ENCODE results near the gene TMC3. TPM values are rescaled to one million over a fixed set of nuclear protein-coding genes. Genes with fewer than 3 reads are reported as not detected.

Gene TMC3
- total and polyA plus RNA-seq, 4 donors = 0.03 TPM; not detected in 3

- H3K36me3 ChIP-seq (ENCODE audit: control insufficient read depth in 4 of 4, insufficient read depth in 4 of 4, low read length in 4 of 4) = peaks cover 0 to 26% (median 15%) of the 10 kb centered on the region in 4 donors
Observed at GRCh38 chr15:81312790-81313543, 61.0 kb downstream of the TMC3 start.

DNA sequence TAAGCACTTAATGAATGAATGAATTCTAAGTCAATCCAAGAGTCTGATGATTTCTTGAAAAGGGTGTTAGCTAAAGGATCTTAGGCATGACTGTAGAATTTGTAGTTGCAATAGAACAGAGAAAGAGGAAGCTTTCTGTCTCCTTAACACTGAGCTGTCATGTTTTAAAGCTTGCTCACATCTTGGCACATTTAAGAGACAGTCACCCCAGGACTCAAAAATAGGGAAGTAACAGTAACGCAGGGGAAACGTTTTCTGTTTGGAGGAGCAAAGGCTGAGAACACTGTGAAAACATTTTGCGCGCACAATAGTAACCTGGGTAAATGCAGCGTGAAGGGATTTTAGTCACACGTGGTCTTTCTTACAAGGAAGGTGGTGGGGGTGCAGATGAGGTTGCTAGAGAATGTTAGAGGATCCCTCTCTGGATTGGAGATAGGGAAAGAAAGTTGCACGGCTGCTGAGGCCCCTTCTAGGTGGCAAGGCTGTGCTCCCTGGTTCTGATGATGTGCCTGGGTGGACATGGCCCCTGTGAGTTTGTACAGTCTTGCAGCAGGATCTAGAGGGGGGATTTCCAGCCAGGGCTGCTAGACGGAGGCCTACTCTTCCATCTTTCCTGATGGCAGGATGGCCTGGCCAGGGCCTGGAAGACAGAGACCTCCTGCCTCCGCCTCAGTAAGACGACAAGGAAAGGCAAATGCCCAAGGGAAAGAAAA lies 62.1 kb downstream of the TMC3 start:
- Histone ChIP-seq H3K4me1 (ENCODE audit: control insufficient read depth in 5 of 5, insufficient read depth in 5 of 5, low read length in 5 of 5) (peaks cover 0 to 9% (median 4%) of the 10 kb centered on the region in 5 donors), H3K27ac (ENCODE audit: low read depth in 1 of 2, low read length in 1 of 2) (peak overlapping the region; percentile 34 to 89), H3K9ac (ENCODE audit: insufficient read depth in 1 of 2, low read length in 2 of 2) (no peak overlapping the region), H3K27me3 (ENCODE audit: control insufficient read depth in 3 of 3, insufficient read depth in 3 of 3, low read length in 2 of 3) (no peaks in the 10 kb centered on the region), H3K4me3 (no peak overlapping the region), H3K9me3 (ENCODE audit: control insufficient read depth in 4 of 4, insufficient read depth in 3 of 4, low read length in 3 of 4) (peaks cover 0 to 2% (median 0%) of the 10 kb centered on the region in 4 donors), H3K36me3 (ENCODE audit: control insufficient read depth in 4 of 4, insufficient read depth in 4 of 4, low read length in 4 of 4) (peaks cover 0 to 22% (median 15%) of the 10 kb centered on the region in 4 donors)
- no peak for DNase-seq
- peak; percentile 42 for ATAC-seq (ENCODE audit: insufficient read depth, low FRiP score)
- 39 to 74% methylated on average over 10 of the region's 10 CpGs for WGBS, 2 donors
- TF ChIP-seq, protein P1, sequence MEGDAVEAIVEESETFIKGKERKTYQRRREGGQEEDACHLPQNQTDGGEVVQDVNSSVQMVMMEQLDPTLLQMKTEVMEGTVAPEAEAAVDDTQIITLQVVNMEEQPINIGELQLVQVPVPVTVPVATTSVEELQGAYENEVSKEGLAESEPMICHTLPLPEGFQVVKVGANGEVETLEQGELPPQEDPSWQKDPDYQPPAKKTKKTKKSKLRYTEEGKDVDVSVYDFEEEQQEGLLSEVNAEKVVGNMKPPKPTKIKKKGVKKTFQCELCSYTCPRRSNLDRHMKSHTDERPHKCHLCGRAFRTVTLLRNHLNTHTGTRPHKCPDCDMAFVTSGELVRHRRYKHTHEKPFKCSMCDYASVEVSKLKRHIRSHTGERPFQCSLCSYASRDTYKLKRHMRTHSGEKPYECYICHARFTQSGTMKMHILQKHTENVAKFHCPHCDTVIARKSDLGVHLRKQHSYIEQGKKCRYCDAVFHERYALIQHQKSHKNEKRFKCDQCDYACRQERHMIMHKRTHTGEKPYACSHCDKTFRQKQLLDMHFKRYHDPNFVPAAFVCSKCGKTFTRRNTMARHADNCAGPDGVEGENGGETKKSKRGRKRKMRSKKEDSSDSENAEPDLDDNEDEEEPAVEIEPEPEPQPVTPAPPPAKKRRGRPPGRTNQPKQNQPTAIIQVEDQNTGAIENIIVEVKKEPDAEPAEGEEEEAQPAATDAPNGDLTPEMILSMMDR (IDR thresholded peaks at IDR 0.05; ENCODE audit: control extremely low read depth, extremely low read depth) = no peak

More at GRCh38 chr15:81312790-81313543, 61.0 kb downstream of the TMC3 start:
- 72 to 73% methylated on average over 22 of the region's 22 CpGs for whole genome bisulfite sequencing, 2 donors
- Histone ChIP-seq H3K4me1 (ENCODE audit: control insufficient read depth in 5 of 5, insufficient read depth in 5 of 5, low read length in 5 of 5) (peaks cover 0 to 9% (median 4%) of the 10 kb centered on the region in 5 donors), H3K9ac (ENCODE audit: insufficient read depth in 1 of 2, low read length in 2 of 2) (no peak overlapping the region), H3K4me3 (no peak overlapping the region), H3K27ac (ENCODE audit: low read depth in 1 of 2, low read length in 1 of 2) (peak overlapping the region in 1 of 2 donors; percentile 34), H3K27me3 (ENCODE audit: control insufficient read depth in 3 of 3, insufficient read depth in 3 of 3, low read length in 2 of 3) (no peaks in the 10 kb centered on the region), H3K9me3 (ENCODE audit: control insufficient read depth in 4 of 4, insufficient read depth in 3 of 4, low read length in 3 of 4) (peaks cover 0 to 2% (median 0%) of the 10 kb centered on the region in 4 donors)
- TF ChIP-seq, protein P1 (IDR thresholded peaks at IDR 0.05; ENCODE audit: control extremely low read depth, extremely low read depth) = no peak
- DNase-seq (peak; percentile 66 to 91 (median 85)), ATAC-seq (ENCODE audit: insufficient read depth, low FRiP score) (peak; percentile 66)

DNA sequence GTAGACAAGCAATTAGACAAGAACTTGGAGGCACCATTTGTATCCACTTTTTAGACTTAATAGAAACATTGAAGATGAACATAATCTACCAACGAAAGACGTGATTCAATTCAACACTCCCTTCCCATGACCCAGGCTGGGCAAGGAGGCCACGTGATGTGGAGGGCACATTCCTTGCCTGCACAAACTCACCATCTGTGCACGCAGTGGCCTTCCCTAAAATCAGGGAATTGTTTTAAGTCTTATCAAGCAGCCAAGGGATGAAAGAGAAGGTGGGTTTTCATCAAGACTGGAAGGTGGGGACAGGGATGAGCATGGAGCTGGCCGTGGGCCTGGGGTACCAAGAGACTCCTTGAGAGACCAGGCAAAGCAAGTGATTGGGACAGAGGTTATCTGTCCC lies 63.5 kb downstream of the TMC3 start:
- H3K4me1 ChIP-seq (ENCODE audit: control insufficient read depth in 5 of 5, insufficient read depth in 5 of 5, low read length in 5 of 5) = peaks cover 0 to 9% (median 4%) of the 10 kb centered on the region in 5 donors
- H3K36me3 ChIP-seq (ENCODE audit: control insufficient read depth in 4 of 4, insufficient read depth in 4 of 4, low read length in 4 of 4) = peaks cover 0 to 34% (median 18%) of the 10 kb centered on the region in 4 donors

More for the DNA sequence above, 63.5 kb downstream of the TMC3 start:
- 96% methylated on average over 5 of the region's 5 CpGs for WGBS, 2 donors
- TF ChIP-seq, protein P1 (IDR thresholded peaks at IDR 0.05; ENCODE audit: control extremely low read depth, extremely low read depth) = no peak
- no peaks in the 10 kb centered on the region for H3K27me3 ChIP-seq (ENCODE audit: control insufficient read depth in 3 of 3, insufficient read depth in 3 of 3, low read length in 2 of 3)
- peak overlapping the region in 1 of 2 donors; percentile 26 for H3K27ac ChIP-seq (ENCODE audit: low read depth in 1 of 2, low read length in 1 of 2)
- no peak overlapping the region for H3K9ac ChIP-seq (ENCODE audit: insufficient read depth in 1 of 2, low read length in 2 of 2)
- no peak overlapping the region for H3K4me3 ChIP-seq
- peaks cover 0 to 2% (median 0%) of the 10 kb centered on the region in 4 donors for H3K9me3 ChIP-seq (ENCODE audit: control insufficient read depth in 4 of 4, insufficient read depth in 3 of 4, low read length in 3 of 4)
- DNase-seq (no peak), ATAC-seq (ENCODE audit: insufficient read depth, low FRiP score) (no peak)

Data from lung (tissue), 12 donors.